Retinal pigment epithelial cell (primary cell): Measurements from ENCODE around the gene MN1.

Experiments used
- DNase-seq: peaks from one replicate; pipeline ENCODE4 v3.0.0-alpha.2; 2010; ENCODE audit warnings: low read depth
- H3K4me3 ChIP-seq: 2 replicates; pipeline ENCODE4 v1.5.1; 2011; ENCODE audit warnings: mild to moderate bottlenecking, low read length, control low read depth, moderate library complexity
- CTCF ChIP-seq: conservative IDR thresholded peaks from 2 replicates; pipeline ENCODE4 v1.5.1; 2011; ENCODE audit warnings: low read depth, low read length, control low read depth, inconsistent platforms

The MN1 gene

DNA sequence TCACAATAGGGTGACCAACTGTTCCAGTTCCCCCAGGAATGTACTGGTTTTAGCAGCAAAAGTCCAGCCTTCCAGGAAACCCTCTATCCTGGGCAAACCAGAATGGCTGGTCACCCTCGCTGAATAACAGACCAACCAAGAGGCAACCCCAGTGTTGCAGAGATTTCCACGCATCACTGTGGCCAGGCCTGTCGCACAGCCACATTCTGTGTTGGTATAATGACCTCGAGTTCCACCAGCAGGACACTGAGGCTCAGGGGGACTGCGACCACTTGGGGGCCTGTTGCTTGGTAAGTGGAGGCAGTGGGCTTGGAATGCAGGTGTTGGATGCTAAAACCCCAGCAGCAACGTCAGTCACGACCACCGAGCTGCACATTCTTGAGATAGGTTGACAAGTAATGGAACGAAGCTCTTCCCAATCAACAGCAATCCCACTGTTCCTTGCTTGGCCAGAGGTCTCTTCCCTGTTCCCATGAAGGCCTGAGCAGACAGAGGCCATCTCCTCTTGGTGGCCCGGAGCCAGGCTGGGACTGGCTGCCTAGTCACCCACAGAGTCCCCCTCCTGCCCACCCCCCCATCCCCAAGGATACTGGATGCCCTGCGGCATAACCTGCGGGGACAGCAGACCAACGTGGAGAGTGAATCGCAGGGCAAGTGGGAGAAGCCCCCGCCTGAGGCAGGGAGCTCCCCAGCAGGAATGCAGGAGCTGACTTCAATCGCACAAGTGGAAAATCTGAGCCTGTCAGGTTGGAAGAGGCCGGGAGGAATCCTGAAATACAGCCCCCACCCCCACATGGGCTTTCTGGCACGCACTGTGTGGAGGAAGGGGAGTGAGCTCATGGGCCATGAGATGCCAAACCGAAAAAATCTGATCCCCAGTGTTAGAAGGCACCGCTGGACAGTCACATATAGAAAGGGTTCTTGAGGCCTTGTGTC, 43.4 kb upstream of the MN1 start:
- H3K4me3 ChIP-seq: no peak overlapping the region
- DNase-seq: no peak
- no peak for TF ChIP-seq CTCF

DNA sequence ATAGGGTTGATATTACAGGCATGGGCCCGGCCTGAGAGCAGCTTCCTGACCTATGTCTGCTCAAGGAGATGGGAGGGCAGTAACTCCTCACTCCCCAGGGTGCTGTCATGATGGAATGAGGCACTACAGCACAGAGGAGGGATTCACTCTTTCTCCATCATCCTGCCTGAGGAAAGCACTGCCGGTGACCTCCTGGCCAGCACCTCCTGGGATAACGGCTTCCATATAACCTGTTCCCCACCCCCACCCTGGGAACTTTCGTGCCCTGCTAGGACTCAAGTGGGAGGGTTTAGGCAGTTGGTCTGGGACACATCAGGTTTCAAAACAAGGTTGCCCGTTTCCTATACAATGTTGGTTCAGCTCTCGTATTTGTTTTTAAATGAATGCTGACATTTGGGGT, 42.7 kb upstream of the MN1 start:
- DNase-seq: no peak
- no peak overlapping the region for H3K4me3 ChIP-seq
- TF ChIP-seq CTCF: no peak

DNA sequence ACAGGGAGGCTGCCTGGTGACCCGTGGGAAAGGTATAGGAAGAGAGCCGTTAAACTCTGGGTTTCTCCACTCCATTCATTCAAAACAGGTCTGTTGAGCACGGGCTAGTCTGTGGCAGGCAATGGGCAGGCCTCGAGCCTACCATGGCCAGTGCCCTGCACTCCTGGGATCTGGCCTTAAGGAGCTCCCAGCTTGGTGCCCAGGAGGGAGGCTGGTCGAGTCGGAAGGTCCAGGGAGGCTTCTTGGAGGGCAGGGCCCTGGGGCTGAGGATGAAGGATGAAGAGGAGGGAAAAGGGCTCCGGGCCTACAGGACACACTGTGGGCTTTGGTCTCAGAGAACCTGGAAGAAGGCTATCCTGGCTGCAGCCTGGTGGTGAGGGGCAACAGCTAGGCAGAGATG, 41.9 kb upstream of the MN1 start:
- H3K4me3 ChIP-seq: no peak overlapping the region
- TF ChIP-seq CTCF: no peak
- DNase-seq: no peak

GRCh38 chr22:27842669-27843431, 41.3 kb upstream of the MN1 start:
- TF ChIP-seq CTCF: no peak
- H3K4me3 ChIP-seq: no peak overlapping the region
- no peak for DNase-seq

DNA sequence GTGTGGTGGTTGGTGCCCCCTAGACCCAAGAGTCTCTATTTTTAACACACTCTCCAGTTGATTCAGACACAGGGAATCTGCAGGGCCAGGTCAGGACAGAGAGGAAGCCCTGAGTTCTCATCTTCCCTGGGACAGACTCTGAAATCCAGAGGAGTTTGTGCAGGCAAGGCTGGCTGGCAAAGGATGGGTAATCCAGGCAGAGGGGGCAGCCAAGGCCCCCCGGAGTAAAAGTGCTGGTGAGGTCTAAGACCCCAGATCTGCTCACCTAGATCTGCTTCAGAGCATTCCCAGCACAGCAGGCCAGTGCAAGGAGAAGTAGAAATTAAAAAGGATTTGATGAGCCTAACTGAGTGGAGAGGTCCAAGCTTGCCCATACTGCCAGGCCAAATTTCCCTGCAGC, 40.6 kb upstream of the MN1 start:
- no peak for TF ChIP-seq CTCF
- H3K4me3 ChIP-seq: no peak overlapping the region
- DNase-seq: no peak

- H3K4me3 ChIP-seq: no peak overlapping the region
- DNase-seq: no peak
- TF ChIP-seq CTCF: no peak
Observed at GRCh38 chr22:27840436-27840835, 38.9 kb upstream of the MN1 start.
